ENCODE data around the gene GPR139.

GPR139 gene

DNA sequence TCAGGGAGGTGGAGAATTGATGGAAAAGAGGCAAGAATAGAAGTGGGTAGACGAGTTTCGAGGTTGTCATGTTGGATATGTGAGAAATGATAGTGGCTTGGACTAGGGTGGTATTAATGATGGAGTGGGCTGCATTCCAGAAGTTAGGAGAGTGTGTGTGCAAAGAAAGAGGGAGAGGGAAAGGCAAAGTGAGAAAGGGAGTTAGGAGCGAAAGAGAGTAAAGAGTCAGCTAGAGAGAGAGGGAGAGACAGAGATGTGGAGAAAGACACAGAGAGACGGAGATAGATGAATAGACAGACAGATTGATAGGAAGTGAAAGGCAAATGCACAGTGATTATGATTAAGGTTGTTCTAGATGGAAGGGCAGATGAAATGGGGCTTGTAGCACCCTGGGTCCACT is 5.4 kb upstream of the GPR139 start:
- no peak overlapping the region for H3K4me3 ChIP-seq (ENCODE audit: low read depth, low read length)
- in situ Hi-C loops (cut with HindIII; ENCODE audit: low sequenced_read_pairs), result loop anchor here (10.0 kb wide), 1 partner anchor 64 kb away; no protein-coding TSS in a partner anchor
- no peak for DNase-seq (ENCODE audit: low read depth)
- TF ChIP-seq, protein P1, sequence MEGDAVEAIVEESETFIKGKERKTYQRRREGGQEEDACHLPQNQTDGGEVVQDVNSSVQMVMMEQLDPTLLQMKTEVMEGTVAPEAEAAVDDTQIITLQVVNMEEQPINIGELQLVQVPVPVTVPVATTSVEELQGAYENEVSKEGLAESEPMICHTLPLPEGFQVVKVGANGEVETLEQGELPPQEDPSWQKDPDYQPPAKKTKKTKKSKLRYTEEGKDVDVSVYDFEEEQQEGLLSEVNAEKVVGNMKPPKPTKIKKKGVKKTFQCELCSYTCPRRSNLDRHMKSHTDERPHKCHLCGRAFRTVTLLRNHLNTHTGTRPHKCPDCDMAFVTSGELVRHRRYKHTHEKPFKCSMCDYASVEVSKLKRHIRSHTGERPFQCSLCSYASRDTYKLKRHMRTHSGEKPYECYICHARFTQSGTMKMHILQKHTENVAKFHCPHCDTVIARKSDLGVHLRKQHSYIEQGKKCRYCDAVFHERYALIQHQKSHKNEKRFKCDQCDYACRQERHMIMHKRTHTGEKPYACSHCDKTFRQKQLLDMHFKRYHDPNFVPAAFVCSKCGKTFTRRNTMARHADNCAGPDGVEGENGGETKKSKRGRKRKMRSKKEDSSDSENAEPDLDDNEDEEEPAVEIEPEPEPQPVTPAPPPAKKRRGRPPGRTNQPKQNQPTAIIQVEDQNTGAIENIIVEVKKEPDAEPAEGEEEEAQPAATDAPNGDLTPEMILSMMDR (IDR thresholded peaks at IDR 0.05; ENCODE audit: low read depth, low read length, missing control alignments), result no peak

DNA sequence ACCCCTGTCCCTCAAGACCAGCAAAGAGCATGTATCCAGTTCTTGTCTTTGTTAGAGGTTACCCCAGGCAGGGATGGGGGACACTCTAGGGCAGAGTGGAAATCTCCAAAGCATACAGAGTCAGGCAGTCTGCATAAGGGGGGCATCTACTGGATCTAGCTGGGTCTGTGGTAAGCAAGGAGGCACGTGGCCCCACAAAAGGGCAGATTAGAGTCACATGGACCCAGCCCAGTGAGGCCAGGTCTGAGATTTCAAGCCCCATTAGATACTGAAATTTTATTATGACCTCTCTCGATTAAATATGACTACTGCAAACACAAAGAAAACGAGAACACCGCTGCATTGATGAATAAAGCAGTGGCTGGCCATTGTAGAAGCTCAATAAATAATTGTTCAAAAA is 1.6 kb upstream of the GPR139 start:
- in situ Hi-C loops (cut with HindIII; ENCODE audit: low sequenced_read_pairs), result loop anchor here (10.0 kb wide), 1 partner anchor 60 kb away; no protein-coding TSS in a partner anchor
- TF ChIP-seq, protein P1 (IDR thresholded peaks at IDR 0.05; ENCODE audit: low read depth, low read length, missing control alignments), result no peak
- H3K4me3 ChIP-seq (ENCODE audit: low read depth, low read length), result no peak overlapping the region
- DNase-seq (ENCODE audit: low read depth), result no peak

DNA sequence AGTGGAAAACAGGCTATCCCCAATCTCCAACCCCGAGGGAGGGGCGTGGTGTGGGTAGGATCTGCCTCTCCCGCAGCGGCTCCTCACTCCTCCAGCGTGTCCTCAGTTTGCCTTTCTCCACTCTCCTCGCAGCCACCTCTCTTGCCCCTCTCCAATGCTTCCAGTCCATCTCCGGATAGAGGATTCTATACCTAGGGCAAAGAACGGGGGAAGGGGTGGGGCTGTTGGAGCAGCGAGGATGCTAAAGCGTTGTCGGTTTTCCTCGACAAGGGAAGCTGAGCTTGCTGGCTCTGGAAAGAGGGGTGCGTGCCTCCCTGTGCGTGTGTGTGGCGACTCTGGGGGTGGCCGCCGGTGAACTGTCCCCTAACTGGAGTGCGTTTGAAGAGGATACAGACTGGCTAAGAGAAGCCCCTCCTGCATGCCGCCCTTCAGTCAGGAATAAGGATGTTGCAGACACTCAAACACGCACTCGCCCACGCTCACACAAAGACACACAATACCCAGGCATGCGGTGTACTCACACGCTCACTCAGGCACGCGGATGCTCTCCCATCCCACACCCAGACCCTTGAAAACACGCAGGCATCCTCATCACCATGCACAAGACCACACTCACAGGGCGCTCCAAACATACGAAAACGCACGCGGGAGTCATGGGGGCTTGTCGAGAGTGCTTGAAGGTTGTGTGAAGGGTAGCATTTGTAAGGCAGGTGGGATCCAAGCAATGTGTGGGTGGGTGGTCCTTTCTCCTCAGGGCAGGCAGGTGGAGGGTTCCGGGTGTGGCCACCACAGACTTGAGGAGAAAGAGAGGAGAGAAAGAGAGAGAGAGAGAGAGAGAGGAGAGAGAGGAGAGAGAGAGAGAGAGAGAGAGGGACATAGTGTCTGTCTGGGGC is 655 bp upstream of the GPR139 start:
- no peak for DNase-seq (ENCODE audit: low read depth)
- H3K4me3 ChIP-seq (ENCODE audit: low read depth, low read length), result no peak overlapping the region
- TF ChIP-seq, protein P1 (IDR thresholded peaks at IDR 0.05; ENCODE audit: low read depth, low read length, missing control alignments), result no peak
- in situ Hi-C loops (cut with HindIII; ENCODE audit: low sequenced_read_pairs), result loop anchor here (10.0 kb wide), 1 partner anchor 60 kb away; no protein-coding TSS in a partner anchor

DNA sequence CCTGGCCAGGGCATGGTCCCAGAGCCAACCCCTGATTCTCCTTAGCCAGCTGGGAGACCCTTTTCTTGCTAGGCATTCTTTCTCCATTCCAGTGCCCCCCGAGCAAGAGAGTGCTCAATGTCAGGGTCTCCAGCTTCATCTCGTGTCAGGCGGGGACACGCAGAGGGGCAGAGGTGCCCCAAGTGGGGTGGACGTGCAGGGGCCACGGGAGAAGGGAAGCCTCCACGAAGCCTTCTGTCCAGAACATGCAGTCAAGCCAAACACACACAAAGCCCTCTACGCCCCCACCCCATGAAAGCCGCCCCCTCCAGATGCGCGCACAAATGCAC is 852 bp downstream of the GPR139 start:
- in situ Hi-C loops (cut with HindIII; ENCODE audit: low sequenced_read_pairs), result loop anchor here (10.0 kb wide), 1 partner anchor 58 kb away; no protein-coding TSS in a partner anchor
- DNase-seq (ENCODE audit: low read depth), result no peak
- TF ChIP-seq, protein P1 (IDR thresholded peaks at IDR 0.05; ENCODE audit: low read depth, low read length, missing control alignments), result no peak
- no peak overlapping the region for H3K4me3 ChIP-seq (ENCODE audit: low read depth, low read length)

DNA sequence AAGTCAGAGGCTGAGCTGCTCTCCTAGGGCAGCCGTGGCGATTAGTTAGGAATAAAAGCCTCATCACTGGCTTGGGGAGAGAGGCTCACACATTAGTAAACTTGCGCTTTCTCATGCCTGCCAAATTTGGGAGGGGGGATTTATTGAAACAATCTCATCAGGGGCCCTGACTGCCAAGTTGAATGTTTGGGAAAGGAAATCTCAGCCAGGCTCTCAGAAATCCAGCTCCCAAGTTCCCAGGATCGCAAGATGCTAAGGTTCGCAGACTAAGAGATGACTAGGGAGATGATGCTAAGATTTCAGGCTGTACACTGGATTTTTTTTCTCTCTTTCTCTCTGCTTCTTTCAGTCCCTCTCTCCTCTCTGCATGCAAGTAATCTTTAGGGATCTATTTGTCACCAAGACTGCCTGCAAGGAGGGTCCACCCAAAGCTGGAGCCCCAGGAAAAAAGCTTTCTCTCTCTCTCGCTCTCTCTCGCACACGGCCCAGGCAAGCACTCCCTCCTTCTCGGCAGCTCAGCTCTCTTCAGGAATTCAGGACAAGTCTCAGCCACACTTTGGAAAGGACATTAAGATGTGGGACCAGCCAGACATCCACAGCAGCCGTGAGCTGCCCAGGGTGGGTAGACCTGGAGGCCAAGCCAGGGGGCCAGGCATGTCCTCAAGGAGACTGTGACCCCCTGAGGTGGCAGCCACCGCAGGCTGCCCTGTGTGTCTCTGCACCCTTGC is 1.4 kb downstream of the GPR139 start:
- DNase-seq (ENCODE audit: low read depth), result no peak
- H3K4me3 ChIP-seq (ENCODE audit: low read depth, low read length), result no peak overlapping the region
- TF ChIP-seq, protein P1 (IDR thresholded peaks at IDR 0.05; ENCODE audit: low read depth, low read length, missing control alignments), result no peak
- in situ Hi-C loops (cut with HindIII; ENCODE audit: low sequenced_read_pairs), result loop anchor here (10.0 kb wide), 1 partner anchor 58 kb away; no protein-coding TSS in a partner anchor

DNA sequence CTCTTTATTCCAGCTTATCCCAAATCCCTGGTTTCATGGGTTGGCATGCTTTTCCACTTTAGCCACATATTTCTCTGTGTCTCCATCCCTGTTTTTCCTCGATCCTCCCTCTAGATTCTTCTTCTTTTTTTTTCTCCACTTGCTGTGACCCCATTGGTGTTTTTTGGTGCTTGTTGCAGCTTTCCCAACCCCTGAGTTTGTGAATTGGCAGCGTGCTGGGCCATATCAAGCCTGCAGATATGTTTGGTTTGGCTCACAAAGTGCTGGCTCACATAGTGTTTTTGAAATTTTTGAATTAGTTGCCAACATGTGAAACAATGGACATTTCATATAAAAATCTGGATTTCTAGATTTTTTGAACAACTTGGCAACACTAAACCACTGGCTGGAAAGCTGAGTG is 8.8 kb downstream of the GPR139 start:
- DNase-seq (ENCODE audit: low read depth), result no peak
- no peak overlapping the region for H3K4me3 ChIP-seq (ENCODE audit: low read depth, low read length)
- in situ Hi-C loops (cut with HindIII; ENCODE audit: low sequenced_read_pairs), result no loop called here
- TF ChIP-seq, protein P1 (IDR thresholded peaks at IDR 0.05; ENCODE audit: low read depth, low read length, missing control alignments), result no peak

Measured in astrocyte of the cerebellum (primary cell).